ENCODE measurements around the gene ATXN1. TPM values are rescaled to one million over a fixed set of nuclear protein-coding genes. Genes with fewer than 3 reads are reported as not detected.

ATXN1 gene
- total RNA-seq, 1 experiment from 2014 or later, result 25.6 TPM

- TF ChIP-seq CTCF (conservative IDR thresholded peaks at IDR 0.05; ENCODE audit: low read depth, low read length) (no peak), EZH2 (IDR thresholded peaks at IDR 0.05; ENCODE audit: borderline replicate concordance, low read depth, low read length, poor library complexity, severe bottlenecking) (no peak)
- POLR2A ChIA-PET (ENCODE audit: low non-redundant PET), result no interaction called here
- Histone ChIP-seq H3K9me3 (ENCODE audit: low read depth, low read length, poor library complexity, severe bottlenecking) (no peaks in the 10 kb centered on the region), H3K4me3 (ENCODE audit: low read depth, low read length, poor library complexity, severe bottlenecking) (no peak overlapping the region), H3K27ac (ENCODE audit: low read depth, low read length, poor library complexity, severe bottlenecking) (no peak overlapping the region), H3K27me3 (replicated peaks; ENCODE audit: insufficient read depth, low read depth, low read length, poor library complexity) (no peaks in the 10 kb centered on the region), H3K4me1 (ENCODE audit: insufficient read depth, low read length, poor library complexity, severe bottlenecking) (peaks cover 53% of the 10 kb centered on the region), H3K36me3 (ENCODE audit: insufficient read depth, low read length, poor library complexity, severe bottlenecking) (no peaks in the 10 kb centered on the region)
- DNase-seq (ENCODE audit: low spot score), result no peak
- intact Hi-C loops (cut with micrococcal nuclease; ENCODE audit: unreplicated experiment), result loop anchor here (10.0 kb wide), 1 partner anchor 102 kb away; no protein-coding TSS in a partner anchor
- CTCF ChIA-PET, result interaction anchor here (0.6 kb wide), 1 partner anchor 205 kb away, joined by 4 read pairs; no protein-coding TSS in a partner anchor
- no TSS peak for BruUV-seq (replicated peaks)
Measured at GRCh38 chr6:16766836-16767745, 5.8 kb upstream of the ATXN1 start.

- no peak for DNase-seq (ENCODE audit: low spot score)
- intact Hi-C loops (cut with micrococcal nuclease; ENCODE audit: unreplicated experiment), result loop anchor here (10.0 kb wide), 1 partner anchor 101 kb away; no protein-coding TSS in a partner anchor
- no peaks in the 10 kb centered on the region for H3K9me3 ChIP-seq (ENCODE audit: low read depth, low read length, poor library complexity, severe bottlenecking)
- ChIA-PET POLR2A (ENCODE audit: low non-redundant PET) (no interaction called here), CTCF (no interaction called here)
- H3K4me3 ChIP-seq (ENCODE audit: low read depth, low read length, poor library complexity, severe bottlenecking), result no peak overlapping the region
- TF ChIP-seq CTCF (conservative IDR thresholded peaks at IDR 0.05; ENCODE audit: low read depth, low read length) (no peak), EZH2 (IDR thresholded peaks at IDR 0.05; ENCODE audit: borderline replicate concordance, low read depth, low read length, poor library complexity, severe bottlenecking) (no peak)
- no peak overlapping the region for H3K27ac ChIP-seq (ENCODE audit: low read depth, low read length, poor library complexity, severe bottlenecking)
- no TSS peak for BruUV-seq (replicated peaks)
- no peaks in the 10 kb centered on the region for H3K36me3 ChIP-seq (ENCODE audit: insufficient read depth, low read length, poor library complexity, severe bottlenecking)
- no peaks in the 10 kb centered on the region for H3K27me3 ChIP-seq (replicated peaks; ENCODE audit: insufficient read depth, low read depth, low read length, poor library complexity)
- H3K4me1 ChIP-seq (ENCODE audit: insufficient read depth, low read length, poor library complexity, severe bottlenecking), result peaks cover 51% of the 10 kb centered on the region
Measured at GRCh38 chr6:16766043-16766536, 4.8 kb upstream of the ATXN1 start.

- intact Hi-C loops (cut with micrococcal nuclease; ENCODE audit: unreplicated experiment), result loop anchor here (2.0 to 10.0 kb wide), 2 partner anchors 100 to 322 kb away; no protein-coding TSS in a partner anchor
- no peak overlapping the region for H3K4me3 ChIP-seq (ENCODE audit: low read depth, low read length, poor library complexity, severe bottlenecking)
- BruUV-seq (replicated peaks), result no TSS peak
- CTCF ChIA-PET, result no interaction called here
- DNase-seq (ENCODE audit: low spot score), result no peak
- no peak for TF ChIP-seq CTCF (conservative IDR thresholded peaks at IDR 0.05; ENCODE audit: low read depth, low read length)
- TF ChIP-seq EZH2 (IDR thresholded peaks at IDR 0.05; ENCODE audit: borderline replicate concordance, low read depth, low read length, poor library complexity, severe bottlenecking), result no peak
- H3K9me3 ChIP-seq (ENCODE audit: low read depth, low read length, poor library complexity, severe bottlenecking), result no peaks in the 10 kb centered on the region
- no peaks in the 10 kb centered on the region for H3K36me3 ChIP-seq (ENCODE audit: insufficient read depth, low read length, poor library complexity, severe bottlenecking)
- no peak overlapping the region for H3K27ac ChIP-seq (ENCODE audit: low read depth, low read length, poor library complexity, severe bottlenecking)
- no peaks in the 10 kb centered on the region for H3K27me3 ChIP-seq (replicated peaks; ENCODE audit: insufficient read depth, low read depth, low read length, poor library complexity)
- POLR2A ChIA-PET (ENCODE audit: low non-redundant PET), result no interaction called here
- H3K4me1 ChIP-seq (ENCODE audit: insufficient read depth, low read length, poor library complexity, severe bottlenecking), result peaks cover 43% of the 10 kb centered on the region
Measured at GRCh38 chr6:16765235-16765634, 4.0 kb upstream of the ATXN1 start.
